DMS 273 treated with DMSO at 0.1 percent for 48 hours (cell line): Measurements from ENCODE around the gene PAPOLB.

Source experiments
- DNase-seq: peaks from one replicate; lab custom pipeline; 2025; lab: John Stamatoyannopoulos, UW

Gene PAPOLB

DNA sequence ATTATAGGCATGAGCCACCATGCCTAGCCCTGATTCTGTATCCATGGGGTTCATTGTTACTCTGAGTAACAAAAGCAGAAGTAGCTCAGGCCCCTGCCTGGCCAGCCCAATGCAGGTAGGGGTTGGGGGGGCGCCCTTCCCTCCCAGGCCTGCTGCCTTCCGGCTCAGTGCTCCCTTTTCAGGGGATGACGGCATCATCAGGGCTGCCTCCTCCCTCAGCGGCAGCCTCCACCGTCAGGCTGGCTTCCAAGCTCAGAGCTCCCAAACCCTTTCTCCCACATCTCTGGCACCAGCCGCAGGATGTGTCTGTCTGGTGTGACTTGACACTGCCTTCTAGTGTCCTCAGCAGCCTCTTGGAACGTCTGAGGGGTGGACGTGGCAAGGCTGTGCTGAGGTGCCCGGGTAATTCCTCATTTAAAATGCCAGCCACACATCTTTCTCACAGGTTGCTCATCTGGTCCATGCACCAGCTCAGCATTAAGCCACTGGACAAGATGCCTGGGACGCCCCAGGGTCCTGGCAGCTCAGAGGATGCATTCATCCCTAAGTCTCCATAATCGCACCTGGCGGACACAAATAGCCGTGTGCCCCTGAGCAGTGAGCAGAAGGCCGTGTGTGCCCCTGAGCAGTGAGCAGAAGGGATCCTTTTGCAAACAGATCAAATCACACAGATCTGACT, 38.2 kb downstream of the PAPOLB start:
- no peak for DNase-seq

DNA sequence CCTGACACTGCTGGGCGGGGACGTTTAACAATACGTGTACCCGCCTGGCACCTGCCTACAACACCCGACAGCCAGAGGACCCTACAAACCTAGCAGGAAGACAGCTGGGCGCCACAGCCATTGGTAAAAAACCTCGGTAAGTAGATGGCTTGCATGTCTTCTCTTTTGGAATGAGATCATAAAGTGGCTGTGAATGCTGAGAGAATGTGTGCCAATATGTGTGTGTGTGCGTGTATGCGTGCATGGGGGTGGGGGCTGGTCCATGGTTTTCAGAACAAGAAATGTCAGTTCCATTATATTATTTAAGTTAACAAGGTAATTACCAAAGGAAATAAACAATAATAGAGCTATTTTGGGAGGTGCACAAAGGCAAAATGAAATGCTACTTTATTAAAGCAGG, 39.2 kb downstream of the PAPOLB start:
- DNase-seq, result no peak

DNA sequence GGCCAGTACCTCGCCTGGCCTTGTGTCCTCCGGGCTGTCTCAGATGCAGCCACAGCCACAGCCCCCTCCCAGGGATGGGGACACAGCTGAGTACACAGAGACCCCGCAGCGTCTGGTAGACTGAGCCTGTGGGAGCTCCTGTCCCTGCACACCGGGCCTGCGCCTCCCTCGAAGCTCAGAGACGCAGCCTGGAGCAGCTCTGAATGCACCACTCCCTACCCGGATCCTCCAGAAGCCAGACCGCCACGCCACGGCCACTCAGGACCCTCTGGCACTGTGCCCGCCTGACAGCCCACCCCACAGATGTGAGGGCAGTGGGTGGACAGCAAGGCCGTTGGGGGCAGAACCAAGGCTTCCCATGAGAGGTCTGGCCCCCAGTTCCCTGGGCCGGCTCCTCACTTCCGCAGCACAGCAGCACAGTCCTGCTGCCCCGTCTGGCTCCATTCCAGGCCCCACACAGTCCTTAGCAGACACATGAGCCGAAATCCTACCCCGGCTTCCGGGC, 40.8 kb downstream of the PAPOLB start:
- no peak for DNase-seq

DNA sequence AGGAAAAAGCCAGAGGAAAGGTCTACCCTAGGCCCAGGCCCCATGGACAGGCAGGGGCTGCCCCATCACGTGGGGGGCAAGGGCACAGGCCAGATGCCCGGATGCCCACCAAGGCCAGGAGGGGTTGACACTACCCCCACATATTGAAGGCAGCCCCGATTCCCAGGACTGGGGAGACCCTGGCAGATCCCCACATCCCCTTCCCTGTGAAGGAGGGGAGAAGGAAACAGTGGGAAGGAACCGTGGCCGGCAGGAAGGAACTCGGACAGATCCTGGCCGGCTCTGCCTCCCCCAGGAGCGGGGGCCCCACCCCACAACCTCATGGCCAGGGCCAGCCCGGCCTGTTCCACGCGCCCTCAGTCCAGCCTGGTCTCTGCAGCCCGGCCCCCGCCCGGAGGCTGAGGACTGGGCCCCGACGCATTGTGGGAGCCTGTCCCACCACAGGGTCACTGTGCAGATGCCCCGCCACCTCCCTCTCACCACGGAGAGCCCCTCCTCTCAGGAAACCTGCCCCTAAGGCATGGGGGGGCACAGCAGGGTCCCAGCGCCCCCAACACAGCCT, 41.3 kb downstream of the PAPOLB start:
- no peak for DNase-seq

DNA sequence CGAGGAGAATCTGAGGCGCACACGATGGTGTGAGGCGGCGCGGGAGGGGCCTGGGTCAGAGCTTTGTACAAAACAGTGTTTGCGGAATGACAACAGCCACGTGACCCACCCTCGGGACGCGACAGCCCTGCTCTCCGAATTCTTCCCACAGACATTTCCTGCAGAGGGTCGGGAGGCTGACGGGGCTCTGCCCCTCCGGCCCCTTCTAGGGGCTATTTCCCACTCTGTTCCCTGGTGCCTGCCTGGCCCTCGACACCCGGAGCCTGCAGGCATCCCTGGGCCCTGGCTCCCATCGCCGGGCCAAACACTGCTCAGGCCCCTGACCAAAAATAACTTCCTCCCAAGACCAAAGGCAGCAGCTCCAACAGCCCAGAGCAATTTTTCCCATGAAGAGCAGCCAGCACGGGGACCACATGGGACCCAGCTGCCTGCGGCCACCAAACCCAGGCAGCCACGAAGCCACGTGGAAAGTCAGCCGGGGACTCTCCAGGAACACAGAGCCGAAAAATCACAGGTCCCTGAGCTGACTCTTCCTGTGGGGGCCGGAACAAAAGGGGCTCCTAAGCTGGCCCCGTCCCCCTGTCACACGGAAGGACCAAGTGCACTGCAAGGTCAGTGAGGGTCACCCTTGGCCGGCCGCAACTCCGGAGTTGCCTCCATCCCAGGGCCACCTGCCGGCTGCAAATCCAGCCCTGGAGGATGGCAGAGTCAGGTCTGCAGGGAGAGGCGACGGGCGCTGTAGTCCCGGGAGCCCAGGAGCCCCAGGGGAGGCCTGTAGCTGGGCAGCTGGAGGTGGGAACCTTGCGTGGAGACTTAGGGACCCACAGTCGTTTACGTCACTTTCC, 42.0 kb downstream of the PAPOLB start:
- no peak for DNase-seq

DNA sequence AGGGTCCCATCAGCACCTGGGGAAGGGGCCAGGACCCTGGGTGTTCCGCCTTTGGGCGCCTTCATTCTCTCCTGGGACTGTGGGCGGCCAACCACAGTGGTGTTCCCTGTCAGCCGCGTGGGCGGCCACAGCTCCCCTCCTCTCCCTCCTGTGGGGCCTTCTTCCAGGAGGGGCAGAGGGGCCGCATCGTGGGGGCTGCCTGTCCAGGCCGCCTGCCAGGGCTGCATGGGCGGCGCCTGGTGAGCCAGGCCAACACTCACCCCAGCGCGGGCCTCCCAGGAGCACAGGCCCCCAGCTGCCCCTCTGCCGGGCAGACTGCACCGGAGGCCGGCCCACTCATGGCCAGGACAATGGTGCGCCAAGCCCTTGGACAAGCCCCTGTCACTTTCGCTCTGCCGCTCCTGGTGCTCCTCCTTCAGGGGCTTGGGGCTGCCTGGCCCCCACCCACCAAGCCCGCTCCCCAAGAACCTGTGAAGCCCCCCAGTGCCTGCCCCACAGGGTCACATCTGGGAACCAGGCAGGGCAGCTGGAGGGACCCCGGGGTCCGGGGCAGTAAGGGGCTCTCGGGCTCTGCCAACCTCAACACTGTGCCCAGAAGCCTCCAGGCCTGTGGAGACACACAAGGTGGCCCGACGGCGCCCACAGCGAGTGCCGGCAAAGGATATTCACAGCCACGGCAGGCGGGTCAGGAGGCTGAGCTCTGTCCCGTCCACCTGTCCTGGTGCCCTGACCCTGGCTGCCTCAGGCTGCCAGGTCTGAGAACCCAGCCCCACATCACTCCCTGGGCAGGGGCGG, 43.6 kb downstream of the PAPOLB start:
- DNase-seq, result no peak

DNA sequence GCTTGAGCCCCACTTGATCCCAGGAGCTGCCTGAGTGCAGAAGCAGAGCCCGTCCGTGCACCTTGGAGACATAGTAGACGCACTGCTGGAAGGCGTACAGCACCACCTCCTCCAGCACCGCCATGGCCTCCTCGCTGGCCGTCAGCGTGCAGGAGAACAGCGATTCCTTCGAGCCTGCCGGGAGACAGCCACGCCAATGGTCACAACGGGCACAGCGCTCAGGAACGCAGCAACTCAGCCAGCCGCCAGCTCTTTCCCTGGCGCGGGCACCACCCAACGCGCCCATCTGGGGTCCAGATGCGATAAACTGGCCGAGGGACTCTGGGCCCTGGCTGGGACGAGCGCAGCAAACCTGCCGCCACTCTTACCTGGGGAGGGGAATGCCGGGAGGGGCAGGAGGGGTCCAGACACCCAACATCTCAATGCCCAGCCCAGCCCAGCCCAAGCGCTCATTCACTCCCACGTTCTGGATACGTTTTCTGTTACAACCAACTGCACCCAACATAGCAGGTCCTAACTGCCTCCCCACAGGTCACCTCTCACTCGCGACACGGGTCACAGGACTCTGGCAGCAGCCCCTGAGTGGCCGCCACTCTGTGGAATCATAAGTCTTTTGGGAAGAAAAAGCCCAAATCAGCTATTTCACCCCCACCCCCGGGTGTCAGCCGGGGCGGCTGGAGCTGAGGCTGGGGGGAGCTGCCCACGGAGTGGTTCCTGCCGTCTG, 44.5 kb downstream of the PAPOLB start:
- no peak for DNase-seq

DNA sequence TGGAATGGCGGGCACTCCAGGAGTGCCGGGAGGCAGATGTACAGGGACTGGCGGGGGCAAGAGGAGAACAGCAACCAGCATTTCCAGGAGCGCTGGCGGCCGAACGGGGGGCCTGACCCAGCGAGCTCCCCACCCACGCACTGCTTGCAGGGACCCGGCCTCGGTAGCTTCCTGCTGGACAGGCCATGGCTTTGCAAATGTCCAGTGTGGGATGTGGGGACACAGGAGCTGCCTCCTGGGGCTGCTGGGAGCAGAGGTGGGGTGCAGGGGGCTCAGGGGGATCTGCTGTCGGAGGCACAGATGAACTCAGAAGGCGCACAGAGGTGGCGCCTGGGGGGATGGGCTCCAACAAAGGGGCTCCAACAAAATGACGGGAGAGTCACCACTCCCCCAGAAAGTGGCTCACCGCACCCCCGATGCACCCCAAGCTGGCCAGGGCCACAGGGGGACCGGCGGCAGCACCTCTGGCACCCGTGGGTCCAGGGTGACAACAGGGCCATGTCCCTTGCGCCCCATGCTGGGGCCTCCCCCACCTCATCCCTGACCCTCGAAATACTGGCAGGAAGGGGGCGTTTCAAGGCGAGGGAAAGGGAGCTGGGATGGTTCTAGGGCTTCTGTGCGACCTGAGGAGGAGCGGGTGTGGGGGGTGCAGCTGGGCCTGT, 45.3 kb downstream of the PAPOLB start:
- DNase-seq, result no peak

DNA sequence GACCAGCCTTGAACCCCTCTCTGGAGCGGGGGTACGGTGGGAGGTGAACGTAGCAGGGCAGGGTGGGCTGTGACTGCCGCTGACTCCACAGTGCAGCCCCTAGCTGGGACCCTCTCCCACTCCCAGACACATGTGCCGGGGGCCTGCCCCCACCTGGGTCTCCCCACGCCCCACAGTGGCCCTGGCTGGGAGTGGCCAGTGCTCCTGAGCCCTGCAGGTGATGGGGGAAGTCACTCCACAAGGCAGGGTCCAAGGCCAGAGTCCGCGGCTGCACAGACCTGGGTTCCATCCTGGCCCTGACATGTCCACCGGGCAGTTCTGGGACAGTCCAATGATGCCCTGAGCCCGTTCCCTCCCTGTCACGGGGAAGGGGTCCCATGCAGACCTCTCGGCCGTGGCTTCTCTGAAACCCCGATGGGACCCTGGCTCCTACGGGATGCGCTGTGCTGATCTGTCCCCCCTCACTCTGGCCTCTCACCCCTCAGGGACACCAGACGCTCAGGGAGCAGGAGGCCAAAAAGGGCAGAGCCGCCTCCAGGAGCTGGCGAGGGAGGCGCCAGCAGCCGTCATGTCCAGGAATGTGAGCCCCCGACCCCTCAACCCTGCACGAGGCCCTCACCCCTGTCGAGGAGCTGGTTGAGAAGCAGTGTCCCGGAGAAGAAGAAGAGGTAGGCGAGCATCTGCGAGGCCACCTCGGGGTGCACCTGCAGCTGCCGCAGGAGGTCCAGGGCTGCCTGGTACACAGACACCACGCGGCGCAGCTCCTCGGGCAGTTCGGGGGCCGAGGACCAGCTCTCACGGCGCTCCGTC, 46.0 kb downstream of the PAPOLB start:
- DNase-seq, result no peak

DNA sequence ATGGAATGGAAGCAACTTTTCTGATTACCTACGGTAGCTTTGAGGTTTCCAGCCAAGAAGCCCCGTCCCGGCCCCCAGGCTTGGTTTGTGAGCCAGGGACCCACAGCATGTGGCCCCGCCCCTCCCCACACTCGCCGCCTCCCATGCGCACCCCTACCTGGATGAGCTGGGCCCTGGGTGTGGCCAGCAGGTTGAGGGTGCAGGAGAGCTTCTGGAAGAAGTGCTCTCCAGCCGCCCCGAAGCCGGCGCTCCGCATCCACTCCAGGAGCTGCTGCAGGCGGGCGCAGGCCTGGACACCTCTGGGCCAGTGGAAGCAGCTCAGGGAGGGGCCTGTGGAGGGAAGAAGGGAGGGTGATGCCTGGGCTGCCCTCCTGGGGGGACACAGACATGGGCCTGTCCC, 46.7 kb downstream of the PAPOLB start:
- DNase-seq, result no peak

DNA sequence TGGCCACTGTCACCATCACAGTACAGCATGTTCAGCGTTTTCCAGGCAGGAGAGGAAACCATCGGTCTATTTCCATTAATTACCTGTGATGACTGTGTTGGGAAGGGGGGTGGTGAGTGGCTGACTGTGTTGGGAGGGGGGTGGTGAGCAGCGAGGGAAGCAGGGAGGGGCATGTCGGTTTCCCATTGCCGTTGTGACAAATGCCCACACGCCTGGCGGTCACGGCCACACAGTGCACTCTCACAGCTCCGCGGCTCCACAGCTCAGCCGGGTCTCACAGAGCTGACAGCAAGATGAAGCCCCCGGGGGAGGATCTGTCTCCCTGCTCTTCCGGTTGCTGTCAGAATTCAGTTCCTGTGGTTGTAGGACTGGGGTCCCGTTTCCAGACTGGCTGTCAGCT, 47.4 kb downstream of the PAPOLB start:
- DNase-seq, result no peak

DNA sequence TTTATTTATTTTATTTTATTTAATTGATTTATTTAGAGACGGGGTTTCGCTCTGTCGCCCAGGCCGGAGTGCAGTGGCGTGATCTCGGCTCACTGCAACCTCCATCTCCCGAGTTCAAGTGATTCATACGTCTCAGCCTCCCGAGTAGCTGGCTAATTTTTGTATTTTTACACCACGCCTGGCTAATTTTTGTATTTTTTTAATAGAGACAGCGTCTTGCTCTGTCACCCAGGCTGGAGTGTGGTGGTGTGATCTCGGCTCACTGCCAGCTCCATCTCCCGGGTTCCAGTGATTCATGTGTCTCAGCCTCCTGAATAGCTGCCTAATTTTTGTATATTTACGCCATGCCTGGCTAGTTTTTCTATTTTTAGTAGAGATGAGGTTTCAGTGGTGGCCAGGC, 52.2 kb downstream of the PAPOLB start:
- DNase-seq, result no peak

DNA sequence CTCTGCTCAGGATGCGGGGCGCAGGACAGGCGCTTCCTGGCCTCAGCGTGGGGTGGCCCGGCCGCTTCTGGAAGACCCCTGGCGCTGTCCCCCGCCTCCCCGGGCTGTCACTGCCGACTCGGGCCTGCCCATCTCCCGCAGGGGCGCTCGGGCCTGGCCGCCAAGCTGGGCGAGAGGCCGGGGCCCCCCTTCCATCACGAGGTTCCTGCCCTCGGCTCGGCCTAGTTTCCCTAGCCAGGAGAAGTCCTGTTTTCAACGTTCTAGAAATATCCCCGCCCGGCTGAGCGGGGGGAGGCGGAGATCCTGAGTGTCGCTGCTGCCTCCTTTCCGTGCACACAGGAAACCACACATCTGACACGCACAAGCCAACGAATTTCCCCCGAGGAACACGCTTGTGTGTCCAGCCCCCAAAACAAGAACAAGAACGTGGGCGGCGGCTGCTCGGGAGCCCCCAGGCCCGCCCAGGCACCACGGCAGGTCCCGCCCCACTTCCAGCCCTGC, 52.7 kb downstream of the PAPOLB start:
- no peak for DNase-seq

DNA sequence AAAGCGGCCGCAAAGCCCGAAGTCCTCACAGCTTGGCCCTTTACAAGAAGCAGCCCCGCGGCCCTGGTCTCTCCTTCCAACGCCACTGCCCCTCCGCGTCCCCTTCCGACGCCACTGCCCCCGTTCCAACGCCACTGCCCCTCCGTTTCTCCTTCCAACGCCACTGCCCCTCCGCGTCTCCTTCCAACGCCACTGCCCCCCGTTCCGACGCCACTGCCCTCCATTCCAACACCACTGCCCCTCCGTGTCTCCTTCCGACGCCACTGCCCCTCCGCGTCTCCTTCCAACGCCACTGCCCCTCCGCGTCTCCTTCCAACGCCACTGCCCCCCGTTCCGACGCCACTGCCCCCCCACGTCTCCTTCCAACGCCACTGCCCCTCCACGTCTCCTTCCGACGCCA, 53.3 kb downstream of the PAPOLB start:
- no peak for DNase-seq

DNA sequence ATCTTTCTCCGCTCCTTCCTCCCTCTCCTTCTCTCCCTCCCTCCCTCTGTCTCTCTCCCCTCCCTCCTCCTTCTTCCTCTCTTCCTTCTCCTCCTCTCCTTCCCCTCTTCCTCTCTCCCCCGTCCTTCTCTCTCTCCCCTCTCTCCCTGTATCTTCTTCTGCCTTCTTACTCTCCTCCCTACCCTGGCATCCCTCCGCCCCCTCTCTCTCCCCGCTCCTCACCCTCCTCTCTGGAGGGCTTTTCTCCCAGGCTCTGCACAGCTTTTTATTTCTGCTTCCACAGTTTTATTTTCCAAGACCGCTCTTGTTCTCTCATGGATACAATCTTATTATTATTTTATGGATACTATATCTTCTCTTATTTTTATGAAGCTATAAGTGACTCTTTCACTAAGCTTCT, 53.8 kb downstream of the PAPOLB start:
- no peak for DNase-seq
